ENCODE measurements around the gene SERPIND1.

GRCh38 chr22:20823264-20823663 is 49.4 kb downstream of the SERPIND1 start:
- no peak for TF ChIP-seq POLR2AphosphoS5 (IDR thresholded peaks at IDR 0.05)
- no peak for TF ChIP-seq CTCF (IDR thresholded peaks at IDR 0.05; ENCODE audit: poor library complexity, severe bottlenecking)
- no peak for TF ChIP-seq REST (IDR thresholded peaks at IDR 0.05; ENCODE audit: borderline replicate concordance)
- no peak for TF ChIP-seq EP300 (conservative IDR thresholded peaks at IDR 0.05; ENCODE audit: poor library complexity, severe bottlenecking)
